ENCODE measurements around the gene STAT3.

DNA sequence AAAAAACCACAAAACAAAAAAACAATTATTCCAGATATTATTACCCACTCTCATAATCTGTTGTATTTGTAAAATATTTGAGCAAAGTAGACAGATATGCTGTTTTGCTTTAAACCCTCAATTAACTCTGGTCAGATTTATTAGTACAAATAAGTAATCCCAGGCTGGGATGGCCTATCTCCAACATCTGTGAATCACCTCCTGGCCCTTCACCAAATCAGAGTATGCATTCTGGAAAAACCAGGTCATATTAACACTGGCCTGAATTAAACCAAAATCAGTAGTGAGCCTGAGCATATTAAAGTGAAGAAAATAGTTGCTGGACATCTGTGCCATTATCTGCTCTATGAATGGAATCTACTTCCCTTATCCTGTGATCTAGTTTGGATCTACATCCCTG, 41.0 kb downstream of the STAT3 start:
- no peak for TF ChIP-seq YY1 (IDR thresholded peaks at IDR 0.05; ENCODE audit: insufficient read depth, insufficient read length)
- no peak for TF ChIP-seq ZNF274 (IDR thresholded peaks at IDR 0.05; ENCODE audit: low read depth, low read length)

Measured in NT2/D1 (cell line).